IPS-18c (cell line): ENCODE results near the gene RBM4B.
A peak's percentile ranks its signal among the peaks of the same experiment; 100 is the strongest.
"Not testable (repeated sequence)": the region's sequence is repeated elsewhere in the genome, so short reads cannot be mapped to it uniquely, and the experiment has no call there.

Experiments
- H3K4me3 ChIP-seq: 2 replicates; pipeline ENCODE4 v1.7.0; 2013; ENCODE audit warnings: low read depth, mild to moderate bottlenecking, low read length, moderate library complexity; ENCODE audit not compliant: insufficient read depth
- H3K9me3 ChIP-seq: one replicate; pipeline ENCODE4 v1.6.1; 2013; ENCODE audit warnings: mild to moderate bottlenecking, low read length, moderate library complexity; ENCODE audit not compliant: control insufficient read depth, insufficient read depth

Gene RBM4B

DNA sequence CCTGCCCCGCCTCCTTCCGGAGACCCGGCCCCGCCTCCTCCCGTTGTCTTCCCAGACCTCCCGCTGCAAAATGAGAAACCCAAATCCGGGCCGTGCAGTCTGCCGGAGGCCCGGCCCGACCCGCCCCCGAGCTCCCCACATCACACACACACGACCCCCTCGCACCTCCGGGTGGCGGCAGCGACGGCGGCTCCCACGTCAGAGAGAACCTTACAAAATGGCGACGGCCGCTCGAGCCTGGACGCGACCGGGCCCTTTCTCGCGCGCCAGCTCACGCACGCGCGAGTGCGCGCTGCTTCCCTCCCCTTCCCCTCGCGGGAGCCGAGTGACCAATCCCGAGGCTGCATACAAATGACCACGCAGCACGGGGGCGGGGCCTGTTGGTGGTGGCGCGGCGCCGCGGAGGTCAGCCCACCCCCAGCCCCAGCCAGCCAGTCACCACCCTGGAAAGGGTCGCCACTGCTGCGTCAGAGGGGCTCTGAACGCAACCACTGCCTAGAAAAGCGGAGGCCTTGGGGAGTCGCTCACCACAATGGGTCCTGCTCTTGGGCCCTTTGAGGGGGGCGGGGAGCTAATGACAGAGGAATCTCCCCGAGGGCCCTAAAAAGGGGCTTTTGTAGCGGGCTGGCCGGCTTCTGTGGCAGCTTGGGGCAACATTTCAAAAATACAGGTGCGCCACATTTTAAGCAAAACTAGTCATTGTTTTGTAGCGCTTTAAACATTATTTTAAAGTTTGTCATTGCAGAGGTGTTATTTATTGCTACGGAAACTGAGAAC is at the start of gene RBM4B:
Gene RBM4B, minus strand, starts transcription at position 289 of the 777 bp plus-strand sequence. CDS start 808 bp downstream, outside the sequence.
- Histone ChIP-seq H3K4me3 (peak within 1 kb of the TSS; percentile 75), H3K9me3 (no peaks in the 10 kb centered on the region)

- H3K4me3 ChIP-seq, result no peak overlapping the region
- no peaks in the 10 kb centered on the region for H3K9me3 ChIP-seq
Observed at GRCh38 chr11:66725647-66726046, 48.0 kb upstream of the RBM4B start.

DNA sequence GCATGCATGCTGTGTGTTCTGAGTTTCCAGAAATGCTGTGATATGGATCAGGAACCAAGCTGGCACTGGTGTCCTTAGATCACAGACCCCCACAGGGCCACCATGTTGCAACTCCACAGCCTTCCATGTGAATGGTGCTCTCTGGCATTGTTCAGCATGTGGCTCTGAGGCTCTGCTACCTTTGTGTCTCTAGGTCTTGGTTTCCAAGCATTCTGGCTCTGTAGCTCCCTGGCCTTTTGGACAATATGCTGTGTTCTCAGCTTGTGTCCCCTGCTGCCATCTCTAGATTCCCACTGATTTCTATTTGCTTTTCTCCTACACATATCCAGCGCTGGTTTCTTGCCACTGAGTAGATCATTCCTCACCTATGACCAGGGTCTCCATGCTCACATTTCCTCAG is 47.4 kb upstream of the RBM4B start:
- H3K4me3 ChIP-seq, result no peak overlapping the region
- H3K9me3 ChIP-seq, result no peaks in the 10 kb centered on the region

GRCh38 chr11:66724167-66724566 is 46.5 kb upstream of the RBM4B start:
- not testable (repeated sequence) for H3K9me3 ChIP-seq, H3K4me3 ChIP-seq

DNA sequence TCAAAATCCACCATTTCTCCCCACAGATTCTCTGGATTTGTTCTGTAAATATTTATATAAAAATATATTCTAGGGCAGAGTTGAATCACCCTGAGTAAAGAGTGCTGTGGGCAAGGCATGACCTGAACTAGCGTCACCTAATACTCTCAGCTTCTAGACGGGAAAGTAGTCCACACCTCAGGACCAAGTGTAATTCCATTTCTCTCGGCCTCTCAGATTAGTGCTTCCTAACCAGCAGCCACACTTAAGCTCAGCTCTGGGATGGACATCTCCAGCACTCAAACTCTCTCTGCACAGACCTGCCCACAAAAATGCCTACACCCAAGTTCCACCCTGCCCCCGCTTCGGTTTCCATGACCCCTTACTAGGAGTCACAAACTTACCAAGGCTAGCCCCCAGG is 46.0 kb upstream of the RBM4B start:
- no peaks in the 10 kb centered on the region for H3K9me3 ChIP-seq

DNA sequence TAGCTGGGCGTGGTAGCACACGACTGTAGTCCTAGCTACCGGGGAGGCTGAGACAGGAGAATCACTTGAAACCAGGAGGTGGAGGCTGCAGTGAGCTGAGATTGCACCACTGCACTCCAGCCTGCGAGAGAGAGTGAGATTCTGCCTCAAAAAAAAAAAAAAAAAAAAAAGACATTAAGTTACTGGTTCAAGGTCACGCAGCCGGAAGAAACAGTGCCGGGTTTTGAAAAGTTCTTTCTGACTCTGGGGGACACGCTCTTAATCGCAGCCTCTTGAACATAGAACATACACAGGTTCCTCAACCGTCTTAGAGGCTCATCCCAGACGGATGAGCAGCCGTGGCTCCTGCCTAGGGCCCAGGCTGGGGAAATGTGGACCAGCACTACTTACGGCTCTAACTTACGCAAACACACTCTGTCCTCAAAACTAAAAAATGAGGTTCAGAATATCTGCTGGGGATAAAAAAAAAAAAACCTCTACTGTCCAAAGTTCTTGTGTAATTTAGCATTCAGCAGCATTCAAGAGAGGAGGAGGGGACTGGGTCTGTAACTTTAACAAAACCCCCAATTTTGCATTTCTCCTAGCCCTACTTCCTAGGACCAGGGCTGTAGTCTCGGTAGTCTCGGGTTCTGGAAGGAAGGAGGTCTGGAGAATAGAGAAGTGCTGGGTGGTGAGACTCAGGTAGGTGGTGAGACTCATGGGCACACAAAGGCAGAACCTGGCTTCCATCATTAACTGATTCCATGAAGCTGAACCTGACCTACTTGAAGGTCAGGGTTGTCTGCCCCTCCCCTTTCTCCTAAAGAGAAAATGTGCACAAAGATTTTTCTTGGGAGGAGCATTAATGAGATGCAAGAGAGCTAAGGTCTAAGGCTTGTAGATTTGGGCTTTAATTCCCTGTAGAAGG is 45.3 kb upstream of the RBM4B start:
- H3K9me3 ChIP-seq, result no peaks in the 10 kb centered on the region
- no peak overlapping the region for H3K4me3 ChIP-seq

More for the DNA sequence above, 46.0 kb upstream of the RBM4B start:
- no peak overlapping the region for H3K4me3 ChIP-seq

DNA sequence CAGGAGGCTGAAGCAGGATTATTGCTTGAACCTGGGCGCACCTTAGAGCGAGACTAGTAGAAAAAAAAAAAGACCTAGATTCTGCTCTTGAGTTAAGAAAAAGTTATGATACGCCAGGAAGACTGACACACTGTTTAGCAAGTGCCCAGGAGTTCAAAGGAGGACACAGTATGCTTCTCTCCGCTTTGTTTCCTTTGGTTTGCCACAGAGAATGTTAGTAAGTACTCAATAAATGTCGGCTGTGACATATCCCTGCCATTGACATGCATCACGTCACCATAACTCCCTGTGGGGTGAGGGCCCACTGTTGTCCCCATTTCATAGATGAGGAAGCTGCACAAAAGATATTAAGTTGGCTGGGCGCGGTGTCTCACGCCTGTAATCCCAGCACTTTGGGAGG is 44.3 kb upstream of the RBM4B start:
- Histone ChIP-seq H3K9me3 (no peaks in the 10 kb centered on the region), H3K4me3 (no peak overlapping the region)

GRCh38 chr11:66720899-66721470 is 43.3 kb upstream of the RBM4B start:
- no peaks in the 10 kb centered on the region for H3K9me3 ChIP-seq
- no peak overlapping the region for H3K4me3 ChIP-seq

GRCh38 chr11:66720223-66720898 is 42.7 kb upstream of the RBM4B start:
- Histone ChIP-seq H3K9me3 (no peaks in the 10 kb centered on the region), H3K4me3 (no peak overlapping the region)

DNA sequence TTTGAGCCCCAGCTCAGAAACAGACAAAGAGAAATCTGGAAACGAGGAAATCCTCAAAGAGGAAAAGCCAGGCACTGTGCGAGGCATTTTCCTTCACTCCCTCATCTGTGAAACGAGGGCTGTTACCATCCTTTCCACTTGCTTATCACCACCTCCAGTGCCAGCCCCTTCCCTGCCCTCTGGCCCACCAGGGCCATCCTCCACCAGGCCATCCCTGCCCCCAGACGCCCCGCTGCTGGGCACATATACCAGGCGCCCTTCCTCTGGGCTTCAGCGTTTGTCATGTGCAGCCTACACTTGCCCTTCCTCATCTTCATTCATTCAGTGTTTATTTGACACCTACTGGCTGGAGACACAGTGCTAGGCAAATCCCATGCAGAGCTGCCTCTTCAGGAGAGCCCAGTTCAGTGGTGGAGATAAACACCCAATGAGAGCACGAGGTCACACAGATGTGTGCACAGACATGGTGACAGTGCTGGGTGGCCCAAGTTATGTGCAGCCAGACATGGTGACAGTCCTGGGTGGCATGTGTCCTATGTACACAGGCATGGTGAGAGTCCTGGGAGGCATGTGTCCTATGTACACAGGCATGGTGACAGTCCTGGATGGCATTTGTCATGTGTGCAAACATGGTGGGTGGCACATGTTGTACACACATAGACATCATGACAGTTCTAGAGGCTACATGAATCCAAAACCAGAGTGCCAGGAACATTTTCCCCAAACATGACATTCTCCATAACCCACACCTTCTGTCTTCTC is 41.6 kb upstream of the RBM4B start:
- Histone ChIP-seq H3K4me3 (no peak overlapping the region), H3K9me3 (no peaks in the 10 kb centered on the region)

DNA sequence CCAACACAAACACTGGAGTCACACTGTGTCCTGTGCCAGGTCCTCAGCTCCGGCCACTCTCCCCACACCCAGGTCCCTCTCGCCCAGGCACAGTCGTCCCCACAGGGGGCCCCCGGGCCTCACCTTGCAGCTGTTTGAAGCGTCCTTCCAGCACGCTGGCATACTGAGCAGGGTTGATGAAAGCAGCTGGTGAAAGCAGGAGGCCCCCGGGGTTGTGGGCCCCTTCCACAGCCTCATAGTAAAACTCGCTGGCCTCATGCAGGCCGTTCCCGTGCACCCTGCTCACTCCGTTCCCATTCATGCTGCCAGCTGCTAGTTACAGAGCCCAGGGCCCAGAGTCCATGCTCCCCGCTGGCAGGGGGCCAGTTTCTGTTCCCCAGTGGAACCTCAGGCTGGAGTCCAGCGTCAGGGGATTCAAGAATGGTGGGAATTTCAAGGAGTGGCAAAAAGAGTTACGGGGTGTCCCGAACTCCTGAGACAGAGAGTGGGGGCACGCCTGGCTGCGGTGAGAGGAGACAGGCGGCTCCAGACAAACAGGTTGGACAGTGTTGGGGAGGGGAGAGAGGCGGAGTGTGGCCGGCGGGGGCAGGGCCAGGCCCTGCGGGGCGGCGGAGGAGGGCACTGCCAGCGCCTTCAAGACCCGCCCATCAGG is 40.8 kb upstream of the RBM4B start:
- Histone ChIP-seq H3K9me3 (no peaks in the 10 kb centered on the region), H3K4me3 (no peak overlapping the region)

DNA sequence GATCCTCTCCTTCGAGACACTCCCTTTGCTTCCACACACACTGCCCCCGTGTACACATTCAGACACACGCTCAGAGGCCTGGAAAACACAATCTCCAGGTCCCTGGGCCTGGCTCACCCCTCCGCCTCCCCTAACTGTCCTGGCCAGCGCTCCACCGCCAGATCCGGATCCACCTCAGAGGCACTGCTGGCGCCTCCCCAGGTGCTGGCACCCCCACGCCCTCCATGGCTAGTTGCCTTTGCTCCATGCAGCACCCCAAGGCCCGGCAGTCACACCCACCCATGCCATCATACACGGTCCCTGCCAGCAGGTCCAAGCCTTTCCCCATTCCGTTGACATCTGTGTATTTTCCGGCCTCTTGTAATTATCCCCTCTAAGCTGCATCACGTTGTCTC is 40.2 kb upstream of the RBM4B start:
- Histone ChIP-seq H3K9me3 (no peaks in the 10 kb centered on the region), H3K4me3 (no peak overlapping the region)

DNA sequence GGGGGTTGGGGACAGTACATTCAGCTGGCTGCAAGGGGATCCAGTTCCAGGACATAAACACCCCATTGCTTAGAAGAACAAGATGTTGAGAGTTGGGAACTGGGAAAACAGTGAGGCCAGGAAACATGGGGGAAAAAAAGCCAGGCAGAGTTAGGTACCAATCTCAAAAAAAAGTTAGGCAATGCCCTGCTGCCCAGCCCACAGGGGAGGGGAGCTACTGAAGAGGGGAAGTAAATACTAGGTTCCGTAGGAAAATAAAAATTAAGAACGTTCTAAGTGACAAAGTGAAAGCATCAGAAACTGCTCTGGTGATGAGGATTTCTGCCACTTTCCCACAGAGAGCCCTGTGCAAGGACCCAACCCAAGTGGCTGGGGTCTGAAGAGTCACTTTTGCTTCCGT is 39.3 kb upstream of the RBM4B start:
- Histone ChIP-seq H3K9me3 (no peaks in the 10 kb centered on the region), H3K4me3 (no peak overlapping the region)

GRCh38 chr11:66715346-66716085 is 37.8 kb upstream of the RBM4B start:
- H3K9me3 ChIP-seq, result no peaks in the 10 kb centered on the region
- no peak overlapping the region for H3K4me3 ChIP-seq

DNA sequence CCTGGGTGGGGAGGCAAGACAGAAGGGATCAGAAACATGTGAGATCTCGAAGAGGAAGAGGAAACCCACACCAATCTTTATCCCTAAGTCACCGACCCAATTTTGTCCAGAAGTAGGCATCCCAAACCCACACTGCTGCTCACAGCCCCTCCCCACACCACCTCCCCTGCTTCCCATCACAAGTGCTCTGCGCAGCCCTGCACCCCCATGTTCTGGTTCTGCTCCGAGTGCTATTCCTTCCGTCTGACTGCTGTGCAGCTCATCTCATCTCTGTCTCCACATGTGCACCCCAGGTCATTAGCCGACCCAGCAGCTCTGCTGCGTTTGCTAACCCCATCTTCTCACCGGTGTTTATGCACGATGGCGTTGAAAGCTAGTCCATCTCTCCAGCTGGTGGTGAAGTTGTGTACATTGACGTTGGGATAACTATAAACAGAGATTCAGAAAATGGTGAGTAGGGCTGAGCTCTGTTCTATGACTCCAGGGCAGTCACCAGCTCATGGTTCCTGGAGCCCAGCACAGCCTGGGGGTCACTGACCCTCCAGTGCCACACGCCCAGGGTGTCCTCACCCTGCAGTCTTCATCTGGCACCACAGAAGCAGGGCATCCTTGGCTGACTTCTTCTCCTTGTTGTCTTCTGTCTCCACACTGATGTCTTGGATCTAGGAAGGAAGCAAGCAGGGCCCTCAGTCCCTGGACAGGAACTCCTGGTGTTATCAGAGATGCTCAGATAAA is 36.2 kb upstream of the RBM4B start:
- no peak overlapping the region for H3K4me3 ChIP-seq
- H3K9me3 ChIP-seq, result no peaks in the 10 kb centered on the region
